NOMO-1 (cell line): ENCODE results near the gene MYB.
"Not testable (repeated sequence)": the region's sequence is repeated elsewhere in the genome, so short reads cannot be mapped to it uniquely, and the experiment has no call there.

Experiments used
- DNase-seq, 2 experiments: peaks; one replicate each; lab custom pipeline; 2025; ENCODE audit not compliant: unreplicated experiment in 2 of 2; lab: John Stamatoyannopoulos, UW

The MYB gene

DNA sequence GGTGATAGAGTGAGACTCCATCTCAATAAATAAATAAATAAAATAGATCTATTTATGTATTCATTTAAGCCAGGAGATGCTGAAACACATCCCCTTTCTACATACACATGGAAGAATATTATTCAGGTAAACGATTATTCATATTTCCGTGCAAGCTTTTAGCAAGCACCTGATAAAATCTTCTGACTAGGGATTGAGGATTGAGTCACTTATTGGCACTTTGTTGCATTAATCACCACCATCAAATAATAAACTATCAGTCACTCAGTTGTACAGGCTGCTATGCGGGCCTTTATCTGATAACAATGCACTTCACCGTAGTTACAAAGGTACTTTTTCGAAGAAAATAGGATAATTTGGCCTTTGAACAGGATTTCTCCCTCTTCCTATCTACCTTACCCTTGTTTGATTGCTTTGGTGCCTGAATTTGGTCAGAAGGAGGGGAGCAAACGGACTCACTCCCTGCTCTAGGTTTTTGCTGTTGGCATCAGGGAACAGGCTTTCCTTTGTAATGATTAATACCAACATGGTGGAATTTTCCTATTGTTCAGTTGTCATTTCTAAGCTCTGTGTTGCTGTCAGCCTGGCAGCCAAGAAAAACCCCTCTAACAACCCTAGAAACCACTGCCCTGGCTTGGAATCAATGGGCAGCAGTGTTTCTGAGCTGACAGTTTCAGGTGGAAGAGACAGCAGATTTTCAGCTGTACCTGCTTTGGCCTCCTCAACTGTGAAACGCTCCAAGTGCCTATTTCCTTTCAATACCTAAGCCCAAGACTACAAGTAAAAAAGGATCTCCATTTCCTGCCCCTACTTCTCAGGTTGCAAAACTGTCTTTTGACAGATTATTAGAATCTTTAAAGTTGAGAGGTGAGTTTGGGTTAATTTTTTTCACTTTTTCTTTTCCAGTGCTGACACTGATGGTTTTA, 63.0 kb downstream of the MYB start:
- DNase-seq = no peak

DNA sequence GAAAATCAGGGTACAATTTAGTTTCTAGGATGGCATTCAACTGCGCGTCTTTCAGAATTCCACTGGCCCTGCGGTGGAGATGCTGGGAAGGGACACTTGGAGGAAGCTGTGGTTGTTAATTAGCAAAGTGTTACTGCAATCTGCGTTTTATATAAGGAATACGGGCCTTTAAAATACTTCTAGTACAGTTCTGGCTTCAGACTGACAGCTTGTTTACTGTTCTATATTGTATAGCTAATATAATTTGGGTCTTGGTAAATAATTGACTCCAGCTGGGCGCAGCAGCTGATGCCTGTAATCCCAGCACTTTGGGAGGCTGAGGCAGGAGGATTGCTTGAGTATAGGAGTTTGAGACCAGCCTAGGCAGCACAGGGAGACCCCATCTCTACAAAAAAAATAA, 63.7 kb downstream of the MYB start:
- no peak for DNase-seq

DNA sequence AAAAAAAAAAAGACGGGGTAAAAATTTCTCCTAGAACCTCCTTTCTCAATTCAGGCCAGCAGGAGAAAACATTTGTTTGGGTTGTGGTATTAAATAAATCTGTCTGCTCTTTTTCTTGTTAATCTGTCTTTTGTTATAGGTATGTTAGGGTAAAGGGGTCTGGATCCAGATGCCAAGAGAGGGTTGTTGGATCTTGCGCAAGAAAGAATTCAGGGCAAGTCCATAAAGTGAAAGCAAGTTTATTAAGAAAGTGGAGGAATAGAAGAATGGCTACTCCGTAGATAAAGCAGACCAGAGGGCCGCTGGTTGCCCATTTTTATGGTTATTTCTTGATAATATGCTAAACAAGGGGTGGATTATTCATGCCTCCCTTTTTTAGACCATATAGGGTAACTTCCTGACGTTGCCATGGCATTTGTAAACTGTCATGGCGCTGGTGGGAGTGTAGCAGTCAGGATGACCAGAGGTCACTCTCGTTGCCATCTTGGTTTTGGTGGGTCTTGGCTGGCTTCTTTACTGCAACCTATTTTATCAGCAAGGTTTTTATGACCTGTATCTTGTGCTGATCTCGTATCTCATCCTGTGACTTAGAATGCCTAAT, 65.4 kb downstream of the MYB start:
- DNase-seq = not testable (repeated sequence)

DNA sequence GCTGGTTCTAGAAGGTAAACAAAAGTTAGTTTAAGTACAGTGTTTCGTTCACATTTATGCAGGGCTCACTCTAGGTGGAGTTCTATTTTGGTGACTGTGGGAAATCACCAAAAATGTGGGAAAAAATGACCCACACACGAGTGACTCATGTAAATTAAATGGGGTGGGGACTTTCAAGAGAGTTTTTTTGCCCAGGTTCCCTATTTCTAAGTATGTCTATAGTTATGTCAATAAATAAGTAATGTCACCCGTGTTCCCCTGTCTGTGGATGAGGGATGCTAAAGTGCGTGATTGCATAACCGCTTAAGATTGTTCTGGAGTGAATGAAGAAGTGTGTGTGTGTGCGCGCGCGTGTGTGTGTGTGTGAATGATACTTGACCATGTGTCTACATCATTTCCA, 69.1 kb downstream of the MYB start:
- peak; percentile 81 to 93 for DNase-seq

DNA sequence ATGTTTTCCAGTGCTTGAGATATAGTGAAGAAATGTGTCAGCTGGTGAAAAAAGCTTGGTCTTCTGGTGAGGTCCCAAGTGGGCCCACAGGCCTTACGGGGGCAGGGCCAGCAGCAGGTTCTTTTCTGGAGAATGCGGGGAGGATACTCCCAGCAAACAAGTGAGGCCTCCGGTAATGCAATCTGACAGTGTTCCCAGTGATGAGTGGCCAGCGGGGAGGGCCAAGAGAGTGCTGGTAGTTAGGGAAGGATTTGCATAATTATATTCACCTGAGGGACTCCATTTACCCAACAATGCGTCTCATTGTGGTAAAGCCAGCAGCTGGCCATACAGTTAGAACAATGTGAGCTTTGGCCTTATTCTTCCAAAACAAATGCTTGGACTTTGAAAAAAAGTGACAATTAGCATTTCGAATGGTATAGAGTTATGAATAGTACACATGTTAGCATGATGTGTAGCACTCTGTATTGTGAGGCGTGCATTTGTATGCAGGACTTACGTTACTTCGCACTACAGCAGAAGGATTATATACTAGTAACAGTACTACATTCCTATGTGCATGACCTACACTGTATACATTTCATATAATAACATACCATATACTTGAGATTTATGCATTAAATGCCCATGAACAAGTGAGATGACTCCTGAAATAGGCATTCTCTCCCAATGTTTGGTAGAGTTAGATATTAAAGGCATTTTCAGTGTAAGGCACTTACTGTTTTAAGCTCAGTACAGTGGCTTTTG, 69.8 kb downstream of the MYB start:
- DNase-seq = no peak

DNA sequence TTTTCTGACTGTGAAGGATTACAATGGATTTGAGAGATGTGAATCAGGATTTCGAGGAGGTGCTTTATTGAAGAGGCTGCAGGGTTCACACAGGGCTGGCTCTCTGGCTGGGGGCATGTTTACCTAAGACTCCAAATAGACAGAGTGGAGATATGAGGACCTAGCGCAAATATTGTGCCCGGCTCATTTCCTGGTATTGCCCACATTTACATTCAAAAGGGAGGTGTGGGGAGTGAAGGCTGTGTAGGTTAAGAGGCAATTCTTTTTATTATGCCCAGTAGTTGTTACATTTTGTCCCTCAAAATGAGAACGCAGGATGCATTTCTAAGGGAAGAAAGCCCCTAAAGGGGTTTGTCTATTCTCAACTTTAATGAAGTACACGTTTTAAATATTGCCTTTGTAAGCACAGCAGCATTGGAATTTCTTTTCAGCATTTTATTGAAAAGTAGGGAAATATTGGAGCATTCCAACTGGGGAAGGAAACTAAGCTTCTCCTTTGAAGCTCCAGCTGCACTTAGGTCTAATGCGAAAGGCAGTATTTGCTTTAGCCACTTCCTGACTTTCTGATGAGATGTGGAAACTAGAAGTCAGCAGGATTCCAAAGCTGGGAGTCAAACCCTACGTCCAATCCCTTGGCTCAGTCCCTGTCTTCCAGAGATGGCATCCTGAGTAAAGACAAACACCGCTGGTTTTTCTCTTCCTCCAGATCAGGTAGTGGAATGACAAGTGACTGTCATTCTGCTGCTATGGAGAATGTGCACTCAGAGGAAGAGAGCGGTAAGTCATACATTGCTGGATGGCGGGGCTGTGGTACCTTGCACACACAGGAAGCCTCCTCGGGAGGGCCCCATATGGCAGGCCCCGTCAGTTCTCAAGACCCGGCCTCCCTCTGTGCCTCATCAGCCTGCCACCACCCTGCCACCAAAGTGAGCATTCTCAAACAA, 70.7 kb downstream of the MYB start:
- no peak for DNase-seq

DNA sequence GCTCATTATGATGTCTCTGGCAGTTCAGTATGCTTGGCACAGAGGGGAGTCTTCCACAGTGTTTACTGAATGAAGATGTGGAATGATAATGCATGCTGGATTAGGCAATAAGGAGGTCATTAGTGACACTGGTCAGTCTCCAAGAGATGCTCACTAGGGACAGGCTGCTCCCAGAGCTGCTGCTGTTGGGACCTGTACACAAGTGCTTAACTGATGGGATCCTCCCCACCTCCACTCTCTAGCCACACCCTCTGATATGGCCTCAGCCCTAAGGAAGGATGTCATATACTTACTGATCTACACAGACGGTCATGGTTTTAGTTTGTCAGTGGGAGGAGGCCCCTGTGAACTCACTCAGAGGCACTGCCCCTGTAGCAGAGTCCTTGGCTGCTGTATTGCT, 73.4 kb downstream of the MYB start:
- no peak for DNase-seq

DNA sequence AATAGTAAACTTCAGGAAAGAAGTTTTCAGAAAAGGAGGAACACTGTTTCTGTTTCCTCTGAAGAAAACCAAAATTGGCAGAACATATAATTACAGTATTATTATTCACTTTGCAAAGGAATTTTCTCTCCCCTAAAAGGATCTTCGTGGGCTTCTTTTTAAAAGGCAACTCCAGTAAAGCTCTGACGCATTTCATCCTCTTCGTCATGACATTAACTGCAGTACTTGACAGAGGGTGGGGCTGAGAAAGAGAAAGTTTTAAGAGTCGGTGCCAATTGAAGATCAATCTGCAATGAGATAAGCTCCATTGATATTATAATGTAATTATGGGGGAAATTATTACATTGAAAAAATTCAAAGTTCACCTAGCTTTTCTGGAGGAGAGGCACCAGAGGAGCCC, 75.8 kb downstream of the MYB start:
- no peak for DNase-seq

DNA sequence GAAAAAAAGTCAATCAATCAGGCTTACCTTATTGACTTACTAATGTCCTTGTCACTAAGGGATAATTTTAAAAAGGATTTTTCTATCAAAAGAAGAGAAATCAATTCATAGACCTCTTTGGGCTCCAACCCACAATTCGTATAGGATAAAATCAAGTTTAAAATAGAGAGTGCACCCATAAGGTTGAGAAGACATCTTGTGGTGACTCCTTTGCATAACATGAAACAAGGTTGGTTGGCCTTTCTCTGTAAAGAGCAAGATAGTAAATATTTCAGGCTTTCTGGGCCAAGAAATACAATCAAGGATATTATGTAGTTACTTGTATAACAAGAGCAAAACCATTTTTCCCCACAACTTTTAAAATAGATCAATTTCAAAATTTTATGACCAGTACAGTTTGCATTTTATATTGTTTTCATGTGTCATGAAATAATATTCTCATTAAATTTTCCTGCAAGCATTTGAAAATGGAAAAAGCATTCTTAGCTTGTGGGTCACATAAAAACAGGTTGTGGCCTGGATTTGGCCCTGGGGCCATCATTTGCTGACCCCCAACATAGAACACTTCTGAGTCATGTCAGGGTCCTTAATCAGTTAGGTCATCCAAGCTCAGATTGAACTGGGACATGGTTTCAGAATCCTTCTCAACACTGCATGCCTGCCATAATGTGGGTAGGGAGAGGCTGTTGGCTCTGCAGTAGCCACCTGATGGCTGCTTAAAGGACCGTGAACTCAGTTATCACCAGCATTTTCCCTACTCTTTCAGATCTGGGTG, 76.7 kb downstream of the MYB start:
- no peak for DNase-seq

DNA sequence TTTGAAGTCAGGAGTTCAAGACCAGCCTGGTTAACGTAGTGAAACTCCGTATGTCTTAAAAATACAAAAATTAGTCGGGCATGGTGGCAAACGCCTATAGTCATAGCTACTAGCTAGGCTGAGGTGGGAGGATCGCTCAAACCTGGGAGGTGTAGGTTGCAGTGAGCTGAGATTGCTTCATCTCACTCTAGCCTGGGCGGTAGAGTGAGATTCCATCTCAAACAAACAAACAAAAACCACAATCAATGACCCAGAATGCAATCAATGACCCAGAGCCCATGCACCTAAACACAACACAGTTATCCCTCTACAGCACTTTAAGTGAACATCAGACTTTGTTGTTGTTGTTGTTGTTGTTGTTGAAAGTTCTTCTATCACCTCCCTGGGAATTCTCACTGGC, 77.9 kb downstream of the MYB start:
- DNase-seq = no peak

DNA sequence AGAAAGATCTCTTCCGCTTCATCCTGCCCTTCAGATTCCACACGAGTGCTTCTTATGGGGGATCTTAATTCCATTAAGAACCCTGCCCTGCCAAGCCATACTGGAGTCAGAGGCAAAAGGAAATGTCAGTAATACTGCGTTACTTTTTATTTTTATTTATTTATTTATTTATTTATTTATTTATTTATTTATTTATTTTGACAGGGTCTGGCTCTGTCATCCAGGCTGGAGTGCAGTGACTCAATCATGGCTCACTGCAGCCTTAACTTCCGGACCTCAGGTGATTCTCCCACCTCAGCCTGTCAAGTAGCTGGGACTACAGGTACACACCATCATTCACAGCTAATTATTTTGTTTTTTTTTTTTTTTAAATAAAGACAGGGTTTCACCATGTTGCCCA, 79.5 kb downstream of the MYB start:
- DNase-seq = no peak

DNA sequence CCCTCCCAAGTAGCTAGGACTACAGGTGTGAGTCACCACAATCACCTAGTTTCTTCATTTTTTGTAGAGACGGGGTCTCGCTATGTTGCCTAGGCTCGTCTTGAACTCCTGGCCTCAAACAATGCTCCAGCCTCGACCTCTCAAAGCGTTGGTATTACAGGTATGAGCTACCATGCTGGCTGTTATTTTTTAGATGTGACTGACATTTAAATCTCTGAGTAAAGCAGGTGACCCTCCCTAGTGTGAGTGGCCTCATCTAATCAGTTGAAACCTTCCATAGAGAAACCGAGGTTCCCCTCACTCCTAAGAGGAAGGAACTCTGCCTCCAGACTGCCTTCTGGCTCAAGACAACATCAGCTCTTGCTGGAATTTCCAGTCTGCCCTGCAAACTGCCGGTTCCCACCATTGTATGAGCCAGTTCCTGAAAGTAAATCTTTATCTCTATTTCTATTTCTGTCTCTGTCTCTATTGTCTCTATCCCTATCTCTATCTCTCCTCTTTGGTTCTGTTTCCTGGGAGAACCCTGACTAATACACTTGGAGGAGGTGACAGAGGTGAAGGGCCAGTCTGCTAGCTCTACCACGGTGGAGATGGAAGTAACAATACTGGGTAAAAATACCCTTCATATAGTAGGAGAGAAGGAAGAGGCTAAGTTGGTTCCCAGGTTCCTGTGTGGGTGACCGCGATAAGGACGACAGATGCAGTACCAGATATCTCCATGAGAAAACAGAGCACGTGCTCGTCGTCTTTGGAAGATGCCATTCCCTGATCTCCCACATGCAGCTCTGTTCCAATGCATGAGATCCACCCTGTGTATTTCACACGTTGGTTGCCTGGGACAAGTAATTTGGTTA, 81.0 kb downstream of the MYB start:
- DNase-seq = no peak

DNA sequence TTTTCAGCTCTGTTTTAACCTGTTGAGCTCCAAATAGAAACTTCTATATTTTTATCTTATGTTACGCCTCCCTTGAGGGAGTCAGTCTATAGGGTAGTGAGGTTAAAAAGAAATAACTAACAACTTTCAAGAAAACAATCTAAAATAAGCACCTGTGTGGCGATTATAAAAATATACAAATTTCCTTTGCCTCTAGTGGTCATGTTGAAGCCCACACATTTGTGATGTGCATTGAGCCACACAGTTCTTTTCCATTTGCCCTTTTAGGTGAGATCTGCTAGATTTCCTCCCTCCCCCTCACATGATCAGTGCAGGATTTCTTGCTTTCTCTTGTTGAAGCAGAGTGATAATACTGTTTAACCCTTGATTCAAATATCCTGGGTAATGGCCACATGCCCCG, 84.2 kb downstream of the MYB start:
- no peak for DNase-seq

DNA sequence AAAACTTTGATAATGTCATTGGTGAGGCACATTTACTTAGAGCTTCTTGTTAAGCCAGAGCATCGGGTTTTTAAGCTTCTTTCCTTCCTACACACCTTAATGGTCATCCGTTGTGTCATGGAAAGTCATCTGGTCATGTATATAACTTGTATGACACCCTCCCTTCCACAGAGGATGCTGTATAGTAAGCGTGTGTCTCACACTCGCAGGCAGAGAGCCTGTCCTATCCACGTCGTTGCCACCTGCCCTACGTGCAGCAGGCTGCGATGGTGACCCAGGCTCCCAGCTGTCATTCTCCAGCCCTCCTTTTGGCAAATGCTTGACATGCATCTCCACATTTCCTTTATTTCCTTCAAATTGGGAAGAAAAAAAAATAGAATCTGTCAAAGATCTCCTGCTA, 85.6 kb downstream of the MYB start:
- no peak for DNase-seq

DNA sequence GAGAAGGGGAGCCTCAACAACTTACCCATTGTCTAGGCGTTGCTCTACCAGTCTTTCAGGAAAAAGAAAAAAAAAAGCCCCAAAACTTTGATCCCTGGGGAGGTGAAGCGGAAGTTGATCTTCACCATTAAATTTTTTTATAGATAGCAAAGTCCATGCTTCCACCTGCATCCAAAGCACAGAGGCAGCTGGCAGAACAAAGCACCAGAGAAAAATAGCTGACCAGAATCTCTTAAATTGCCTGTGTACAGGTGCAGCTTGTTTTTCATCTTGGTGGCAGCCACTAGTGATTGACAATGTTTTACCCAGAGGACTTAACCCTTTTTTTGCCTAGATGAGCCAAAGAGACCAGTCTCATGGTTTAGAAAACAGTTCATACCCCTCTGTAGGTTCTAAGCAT, 86.0 kb downstream of the MYB start:
- DNase-seq = no peak

DNA sequence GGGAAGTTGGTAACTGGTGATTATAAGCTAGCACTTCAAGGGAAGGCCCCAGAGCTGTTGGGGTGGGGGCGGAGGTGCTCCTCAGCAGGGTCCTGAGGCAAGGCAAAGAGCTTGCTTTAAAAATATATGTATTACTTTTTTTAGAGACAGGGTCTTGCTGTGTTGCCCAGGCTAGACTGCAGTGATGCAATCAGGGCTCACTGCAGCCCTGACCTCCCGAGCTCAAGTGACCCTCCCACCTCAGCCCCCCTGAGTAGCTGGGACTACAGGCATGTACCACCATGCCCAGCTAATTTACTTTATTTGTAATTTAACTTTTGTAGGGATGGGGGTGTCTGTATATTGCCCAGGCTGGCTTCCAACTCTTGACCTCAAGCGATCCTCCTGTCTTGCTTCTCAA, 87.2 kb downstream of the MYB start:
- DNase-seq = no peak

DNA sequence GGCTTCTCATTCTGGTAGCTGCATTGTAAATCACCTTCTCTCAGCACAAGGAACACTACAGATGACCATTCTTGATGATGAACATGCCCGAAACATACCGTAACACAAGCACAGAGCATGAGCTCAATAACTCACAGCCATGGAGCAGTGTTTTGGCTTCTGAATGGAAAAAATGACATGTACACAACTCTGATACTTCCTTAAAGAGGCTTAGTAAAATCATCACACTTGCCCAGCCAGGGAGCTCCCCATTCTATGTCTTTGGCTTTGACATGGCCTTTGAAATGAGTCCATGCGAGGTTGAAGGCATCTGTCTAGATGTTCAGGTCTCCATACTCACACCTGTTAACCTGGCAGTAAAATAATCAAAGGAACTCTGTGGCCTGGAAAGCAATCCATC, 87.6 kb downstream of the MYB start:
- no peak for DNase-seq
